Measurements from ENCODE around the gene AP1B1.

GRCh38 chr22:29344137-29344536 lies 44.2 kb downstream of the AP1B1 start:
- TF ChIP-seq CTCF (conservative IDR thresholded peaks at IDR 0.05 in 1 of 2, IDR thresholded peaks at IDR 0.05 in 1 of 2; ENCODE audit: extremely low read depth in 1 of 2, insufficient read depth in 1 of 2, low read depth in 1 of 2, low read length in 2 of 2) (no peak), EZH2 (IDR thresholded peaks at IDR 0.05; ENCODE audit: borderline replicate concordance, low read length) (no peak)

Measured in mammary epithelial cell (primary cell).